GM12801 (cell line): ENCODE results near the gene SLIT3.

Experiments used
- TF ChIP-seq, protein P1 (sequence below): IDR thresholded peaks from one replicate; pipeline ENCODE4 v1.5.1; 2011; ENCODE audit warnings: control low read depth; ENCODE audit not compliant: insufficient read length; ENCODE audit errors: extremely low read depth

SLIT3 gene

DNA sequence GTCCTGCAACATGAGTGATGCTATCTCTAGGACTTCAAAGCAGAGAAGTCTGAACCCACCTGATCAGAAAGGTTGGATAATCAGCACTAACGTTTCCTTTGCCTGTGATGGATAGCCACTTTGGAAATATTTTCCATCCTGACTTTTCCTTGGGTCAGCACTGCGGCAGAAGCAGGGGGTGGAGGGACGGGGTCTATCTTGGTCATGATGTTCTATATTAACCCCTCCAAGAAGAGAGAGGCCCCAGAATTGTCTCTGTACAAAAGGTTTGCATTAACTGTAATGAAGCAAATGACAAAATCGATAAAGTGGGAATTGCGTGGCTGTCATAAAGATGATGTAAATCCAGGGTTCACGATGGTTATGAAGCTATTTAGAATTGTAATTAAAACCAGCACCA, 441.9 kb downstream of the SLIT3 start:
- TF ChIP-seq, protein P1, sequence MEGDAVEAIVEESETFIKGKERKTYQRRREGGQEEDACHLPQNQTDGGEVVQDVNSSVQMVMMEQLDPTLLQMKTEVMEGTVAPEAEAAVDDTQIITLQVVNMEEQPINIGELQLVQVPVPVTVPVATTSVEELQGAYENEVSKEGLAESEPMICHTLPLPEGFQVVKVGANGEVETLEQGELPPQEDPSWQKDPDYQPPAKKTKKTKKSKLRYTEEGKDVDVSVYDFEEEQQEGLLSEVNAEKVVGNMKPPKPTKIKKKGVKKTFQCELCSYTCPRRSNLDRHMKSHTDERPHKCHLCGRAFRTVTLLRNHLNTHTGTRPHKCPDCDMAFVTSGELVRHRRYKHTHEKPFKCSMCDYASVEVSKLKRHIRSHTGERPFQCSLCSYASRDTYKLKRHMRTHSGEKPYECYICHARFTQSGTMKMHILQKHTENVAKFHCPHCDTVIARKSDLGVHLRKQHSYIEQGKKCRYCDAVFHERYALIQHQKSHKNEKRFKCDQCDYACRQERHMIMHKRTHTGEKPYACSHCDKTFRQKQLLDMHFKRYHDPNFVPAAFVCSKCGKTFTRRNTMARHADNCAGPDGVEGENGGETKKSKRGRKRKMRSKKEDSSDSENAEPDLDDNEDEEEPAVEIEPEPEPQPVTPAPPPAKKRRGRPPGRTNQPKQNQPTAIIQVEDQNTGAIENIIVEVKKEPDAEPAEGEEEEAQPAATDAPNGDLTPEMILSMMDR, result no peak

DNA sequence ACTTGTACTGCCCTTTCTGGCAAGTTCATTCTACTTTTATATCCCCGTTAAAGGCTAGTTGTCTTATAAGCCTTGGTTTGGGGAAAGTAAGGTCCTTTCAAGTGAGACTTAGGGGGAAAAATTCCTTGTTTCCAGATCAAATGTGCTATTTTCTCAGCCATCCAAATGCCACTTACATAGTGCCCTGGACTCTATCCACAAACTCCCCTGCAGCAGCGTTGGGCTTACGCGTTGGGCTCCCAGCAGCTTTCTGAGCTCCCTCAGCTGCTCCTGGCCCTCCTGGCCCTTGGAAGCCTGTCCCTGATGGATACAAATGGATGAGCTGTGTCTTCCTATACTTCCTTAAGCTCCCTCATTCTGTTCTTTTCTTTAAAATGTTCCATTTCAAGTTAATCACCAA, 442.6 kb downstream of the SLIT3 start:
- TF ChIP-seq, protein P1, result no peak

DNA sequence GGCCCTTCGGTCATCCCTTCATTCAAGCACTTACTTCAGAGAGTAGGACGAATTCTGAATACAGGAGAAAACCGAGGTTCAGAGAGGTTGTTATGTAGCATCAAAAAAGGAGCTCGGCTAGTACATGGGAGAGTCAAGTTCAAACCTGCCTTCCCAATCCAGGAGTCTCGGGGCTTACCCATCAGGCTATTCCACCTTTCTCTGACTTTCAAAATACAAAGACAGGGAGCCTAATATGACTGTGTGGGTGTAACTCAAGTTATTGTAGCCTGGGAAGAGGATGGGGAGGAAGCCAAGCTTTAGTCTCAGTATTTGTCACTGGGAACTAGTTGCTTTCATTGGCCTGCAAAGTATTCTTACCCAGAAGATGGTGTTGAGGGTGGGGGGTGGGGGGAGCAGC, 447.0 kb downstream of the SLIT3 start:
- TF ChIP-seq, protein P1, result no peak

DNA sequence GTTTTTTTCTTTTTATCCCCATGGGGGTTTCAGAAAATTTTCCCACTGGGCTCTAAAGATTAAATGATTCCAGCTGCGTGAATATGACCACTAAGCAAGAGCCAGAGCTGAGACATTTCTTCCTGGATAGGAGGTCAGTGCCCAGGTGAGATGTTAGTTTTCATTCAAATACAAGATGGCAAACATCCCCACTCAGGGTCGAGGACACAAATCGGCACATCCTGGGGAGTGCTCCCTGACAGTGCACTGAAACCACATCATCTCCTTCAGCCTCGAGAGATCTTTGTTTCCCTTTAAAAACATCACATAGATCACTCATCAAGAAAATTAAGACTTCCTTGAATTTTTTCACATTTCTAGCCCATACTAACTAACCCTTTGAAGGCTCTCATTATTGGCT, 448.6 kb downstream of the SLIT3 start:
- TF ChIP-seq, protein P1, result no peak

DNA sequence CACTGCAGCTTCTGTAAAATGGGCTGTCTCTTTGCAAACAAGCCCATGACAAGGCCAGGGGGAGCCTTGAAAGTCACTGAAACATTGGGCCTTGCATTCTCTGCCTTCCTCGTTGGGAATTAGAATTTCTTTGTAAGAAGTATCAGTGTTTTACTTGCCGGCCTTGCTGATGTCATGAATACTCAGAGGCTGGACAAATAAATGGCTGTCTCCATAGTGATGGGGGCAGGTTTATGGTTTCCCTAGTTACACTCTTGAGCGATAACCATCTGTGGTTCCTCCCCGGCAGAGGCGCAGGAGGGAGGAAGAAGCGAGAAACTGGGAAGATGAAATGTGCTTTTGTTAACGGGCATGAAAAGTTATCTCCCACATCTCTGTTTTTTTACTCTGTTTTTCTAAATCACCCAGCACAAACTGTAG, 449.0 kb downstream of the SLIT3 start:
- TF ChIP-seq, protein P1, result no peak

DNA sequence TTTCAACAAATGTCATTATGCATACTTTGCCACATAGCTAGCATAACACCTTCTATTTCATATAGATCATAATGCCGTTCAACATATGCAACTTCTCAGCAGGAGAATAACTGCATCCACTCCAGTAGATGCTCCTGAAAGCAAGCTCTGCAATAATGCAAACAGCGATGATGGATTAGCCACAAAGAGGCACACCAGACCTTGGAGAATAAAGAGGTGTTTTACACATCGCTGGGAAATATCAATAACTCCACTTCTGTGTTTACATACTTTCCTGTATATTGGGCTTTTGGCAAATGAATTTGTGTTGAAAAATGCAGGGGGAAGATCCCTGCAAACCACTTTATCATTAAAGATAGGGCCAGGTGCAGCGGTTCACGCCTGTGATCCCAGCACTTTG, 450.3 kb downstream of the SLIT3 start:
- TF ChIP-seq, protein P1, result no peak

DNA sequence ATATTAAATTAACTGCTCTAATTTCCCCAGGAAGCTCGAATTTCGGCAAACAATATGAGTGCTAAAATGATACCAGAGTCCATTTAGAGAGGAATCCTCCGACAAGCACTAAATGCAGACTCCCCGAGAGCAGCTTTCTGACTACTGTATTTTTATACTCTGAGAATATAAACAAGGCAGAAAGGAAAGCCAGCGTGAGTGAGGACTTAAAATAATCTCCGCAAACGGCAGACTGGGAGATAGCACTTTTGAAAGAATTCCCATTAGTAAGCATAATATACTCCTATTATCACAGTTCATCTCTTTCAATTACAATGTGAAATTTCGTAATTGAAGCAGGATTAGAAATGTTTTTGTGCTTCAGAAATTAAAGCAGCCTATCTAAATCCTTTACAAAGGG, 452.4 kb downstream of the SLIT3 start:
- TF ChIP-seq, protein P1, result no peak
